Brain microvascular endothelial cell (primary cell): Measurements from ENCODE around the gene IFT80.

Source experiments
- DNase-seq: peaks from one replicate; pipeline ENCODE4 v3.0.0-alpha.2; 2020
- H3K27ac ChIP-seq: fragments of 250-450 bp; sonication (Bioruptor Pico); 2 replicates; pipeline ENCODE4 v1.5.1; 2020; ENCODE audit warnings: mild to moderate bottlenecking, moderate library complexity
- H3K27me3 ChIP-seq: fragments of 250-450 bp; sonication (Bioruptor Pico); replicated peaks from 2 replicates; pipeline ENCODE4 v1.5.1; 2020; ENCODE audit warnings: mild to moderate bottlenecking
- H3K36me3 ChIP-seq: fragments of 250-450 bp; sonication (Bioruptor Pico); replicated peaks from 2 replicates; pipeline ENCODE4 v1.5.1; 2020; ENCODE audit warnings: mild to moderate bottlenecking
- H3K4me3 ChIP-seq: 2 replicates; pipeline ENCODE4 v1.5.1; 2011; ENCODE audit warnings: low read depth, mild to moderate bottlenecking, control low read depth, low read length, moderate library complexity
- CTCF ChIP-seq: IDR thresholded peaks from 2 replicates; pipeline ENCODE4 v1.5.1; 2011; ENCODE audit warnings: low read depth, mild to moderate bottlenecking, moderate library complexity, low read length, control low read depth, inconsistent platforms; ENCODE audit errors: missing control alignments
- in situ Hi-C: cut with HindIII; loops from 2 replicates; pipeline ENCODE4 v1.10.0; 2017; ENCODE audit warnings: low sequenced_read_pairs, low pct_ligation_motif_present

Gene IFT80

GRCh38 chr3:160226026-160226907 lies 172.8 kb downstream of the IFT80 start:
- Histone ChIP-seq H3K27me3 (peaks cover 30% of the 10 kb centered on the region), H3K36me3 (no peaks in the 10 kb centered on the region), H3K27ac (no peak overlapping the region), H3K4me3 (peak overlapping the region; percentile 53)
- no peak for TF ChIP-seq CTCF
- DNase-seq: no peak
- in situ Hi-C loops: no loop called here

- TF ChIP-seq CTCF: peak; percentile 1
- no peak within 1 kb of the TSS for H3K27ac ChIP-seq
- in situ Hi-C loops: no loop called here
- peak within 1 kb of the TSS; percentile 53 for H3K4me3 ChIP-seq
- peaks cover 30% of the 10 kb centered on the region for H3K27me3 ChIP-seq
- H3K36me3 ChIP-seq: no peaks in the 10 kb centered on the region
- DNase-seq: no peak
These were observed 173.6 kb downstream of the IFT80 start, which contains the start of gene C3orf80 for GRCh38 chr3:160225176-160226025. C3orf80 (plus strand) TSS chr3:160225422; CDS start chr3:160225636, 214 bp downstream.

GRCh38 chr3:160224811-160225175 lies 174.2 kb downstream of the IFT80 start:
- H3K36me3 ChIP-seq: no peaks in the 10 kb centered on the region
- in situ Hi-C loops: no loop called here
- peak overlapping the region; percentile 53 for H3K4me3 ChIP-seq
- peaks cover 30% of the 10 kb centered on the region for H3K27me3 ChIP-seq
- H3K27ac ChIP-seq: no peak overlapping the region
- TF ChIP-seq CTCF: no peak
- DNase-seq: no peak

GRCh38 chr3:160224256-160224655 lies 174.8 kb downstream of the IFT80 start:
- no peaks in the 10 kb centered on the region for H3K36me3 ChIP-seq
- in situ Hi-C loops: no loop called here
- H3K27ac ChIP-seq: no peak overlapping the region
- DNase-seq: no peak
- no peak overlapping the region for H3K4me3 ChIP-seq
- H3K27me3 ChIP-seq: peaks cover 30% of the 10 kb centered on the region
- no peak for TF ChIP-seq CTCF

GRCh38 chr3:160221019-160221418 lies 178.0 kb downstream of the IFT80 start:
- no peak for TF ChIP-seq CTCF
- no peak overlapping the region for H3K27ac ChIP-seq
- H3K4me3 ChIP-seq: no peak overlapping the region
- in situ Hi-C loops: no loop called here
- H3K27me3 ChIP-seq: peaks cover 19% of the 10 kb centered on the region
- H3K36me3 ChIP-seq: no peaks in the 10 kb centered on the region
- DNase-seq: no peak
